B cell (primary cell): Measurements from ENCODE around the gene ZBED4.

Experiments
- EZH2 ChIP-seq: IDR thresholded peaks from 2 replicates; pipeline ENCODE4 v1.6.1; 2012; ENCODE audit warnings: borderline replicate concordance, low read depth, mild to moderate bottlenecking, moderate library complexity, low read length; ENCODE audit not compliant: insufficient read depth, poor library complexity, severe bottlenecking
- TF ChIP-seq, protein P1 (sequence below): fragments of 200-600 bp; IDR thresholded peaks from one replicate; pipeline ENCODE4 v1.8.0; 2022; ENCODE audit warnings: antibody characterized with exemption, mild to moderate bottlenecking

DNA sequence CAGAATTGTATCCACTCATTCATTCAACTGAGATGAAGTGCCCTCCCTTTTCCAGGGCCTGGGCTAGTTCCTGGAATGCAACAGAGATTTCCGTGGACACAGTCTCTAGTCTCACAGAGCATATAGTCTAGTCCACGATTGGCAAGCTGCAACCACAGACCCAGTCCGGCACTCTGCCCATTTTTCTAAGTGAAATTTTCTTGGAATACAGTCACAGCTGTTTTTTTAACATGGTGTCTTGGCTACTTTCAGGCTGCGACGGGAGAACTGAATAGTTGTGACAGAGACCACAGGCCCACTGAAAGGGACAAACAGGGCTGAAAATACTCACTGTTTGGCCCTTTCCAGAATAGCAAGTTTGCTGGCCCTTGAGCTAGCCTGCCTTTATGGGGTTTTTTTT is 35.4 kb downstream of the ZBED4 start:
- TF ChIP-seq, protein P1, sequence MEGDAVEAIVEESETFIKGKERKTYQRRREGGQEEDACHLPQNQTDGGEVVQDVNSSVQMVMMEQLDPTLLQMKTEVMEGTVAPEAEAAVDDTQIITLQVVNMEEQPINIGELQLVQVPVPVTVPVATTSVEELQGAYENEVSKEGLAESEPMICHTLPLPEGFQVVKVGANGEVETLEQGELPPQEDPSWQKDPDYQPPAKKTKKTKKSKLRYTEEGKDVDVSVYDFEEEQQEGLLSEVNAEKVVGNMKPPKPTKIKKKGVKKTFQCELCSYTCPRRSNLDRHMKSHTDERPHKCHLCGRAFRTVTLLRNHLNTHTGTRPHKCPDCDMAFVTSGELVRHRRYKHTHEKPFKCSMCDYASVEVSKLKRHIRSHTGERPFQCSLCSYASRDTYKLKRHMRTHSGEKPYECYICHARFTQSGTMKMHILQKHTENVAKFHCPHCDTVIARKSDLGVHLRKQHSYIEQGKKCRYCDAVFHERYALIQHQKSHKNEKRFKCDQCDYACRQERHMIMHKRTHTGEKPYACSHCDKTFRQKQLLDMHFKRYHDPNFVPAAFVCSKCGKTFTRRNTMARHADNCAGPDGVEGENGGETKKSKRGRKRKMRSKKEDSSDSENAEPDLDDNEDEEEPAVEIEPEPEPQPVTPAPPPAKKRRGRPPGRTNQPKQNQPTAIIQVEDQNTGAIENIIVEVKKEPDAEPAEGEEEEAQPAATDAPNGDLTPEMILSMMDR: no peak
- TF ChIP-seq EZH2: no peak
